ENCODE results near the gene SLC26A4. TPM values are rescaled to one million over a fixed set of nuclear protein-coding genes. Genes with fewer than 3 reads are reported as not detected.

Gene SLC26A4
- total and polyA plus RNA-seq, 9 of the 15 experiments (the other 6 are each of a cell fraction or from before 2014, with no cell fraction given) = 0.09 to 1.2 (median 0.33) TPM

- Histone ChIP-seq H3K9ac (ENCODE audit: insufficient read depth in 1 of 2, low read depth in 2 of 2, low read length in 2 of 2) (no peak overlapping the region), H3K4me3 (no peak overlapping the region), H3K27me3 (ENCODE audit: control insufficient read depth in 2 of 2, insufficient read depth in 2 of 2, low read length in 2 of 2) (no peaks in the 10 kb centered on the region), H3K79me2 (ENCODE audit: control insufficient read depth, insufficient read depth, low read length) (no peaks in the 10 kb centered on the region), H3K4me1 (replicated peaks in 1 of 2; ENCODE audit: control insufficient read depth in 2 of 2, insufficient read depth in 2 of 2, low read length in 2 of 2) (no peaks in the 10 kb centered on the region), H3K27ac (ENCODE audit: extremely low read depth, low read depth, low read length) (no peak overlapping the region), H3K36me3 (ENCODE audit: control insufficient read depth, insufficient read depth, low read length) (peaks cover 71% of the 10 kb centered on the region), H2AFZ (ENCODE audit: low read depth, low read length) (no peak overlapping the region), H3K9me3 (replicated peaks; ENCODE audit: control insufficient read depth, insufficient read depth, low read depth, low read length) (no peaks in the 10 kb centered on the region), H4K20me1 (replicated peaks; ENCODE audit: control insufficient read depth, insufficient read depth, low read length) (no peaks in the 10 kb centered on the region), H3K4me2 (ENCODE audit: insufficient read depth, low read length) (no peak overlapping the region), H3K9me1 (ENCODE audit: control insufficient read depth, insufficient read depth, low read length) (no peaks in the 10 kb centered on the region)
- CTCF ChIA-PET (ENCODE audit: low intra/inter-chr PET ratio) = no interaction called here
- intact Hi-C loops (cut with micrococcal nuclease) = no loop called here
- POLR2A ChIA-PET = interaction anchor here (0.8 kb wide), 1 partner anchor 14 kb away, joined by 3 read pairs; no protein-coding TSS in a partner anchor
- ATAC-seq = no peak
- no peak for FAIRE-seq
- no peak for TF ChIP-seq RBM22 (IDR thresholded peaks at IDR 0.05; ENCODE audit: low read depth, low read length, poor library complexity, severe bottlenecking)
- TF ChIP-seq ARHGAP35 (IDR thresholded peaks at IDR 0.05; ENCODE audit: partially characterized antibody) = no peak
- no peak for TF ChIP-seq ARID4B (CRISPR knock-in tag; IDR thresholded peaks at IDR 0.05)
- no peak for TF ChIP-seq ZNF212 (CRISPR knock-in tag; IDR thresholded peaks at IDR 0.05)
- no peak for TF ChIP-seq PML (IDR thresholded peaks at IDR 0.05; ENCODE audit: low read length)
- BruUV-seq (replicated peaks) = no TSS peak
- in situ Hi-C loops (cut with MboI) = no loop called here
- no peak for DNase-seq (ENCODE audit: extremely low read depth in 1 of 4, low spot score in 3 of 4)
Measured at GRCh38 chr7:107613948-107614347, 46.7 kb upstream of the SLC26A4 start.
